CD14-positive monocyte (primary cell): Measurements from ENCODE around the gene CTAG1A. TPM values are rescaled to one million over a fixed set of nuclear protein-coding genes. Genes with fewer than 3 reads are reported as not detected.
A peak's percentile ranks its signal among the peaks of the same experiment; 100 is the strongest.

Experiments
- DNase-seq, 3 donors: peaks; one replicate each; pipeline ENCODE4 v3.0.0-alpha.2; 2011 to 2022
- H2AFZ ChIP-seq: 2 replicates; pipeline ENCODE4 v1.6.0; 2012; ENCODE audit warnings: mild to moderate bottlenecking, low read depth, low read length, inconsistent platforms; ENCODE audit not compliant: insufficient read depth, poor library complexity, severe bottlenecking
- H3K27ac ChIP-seq, 2 donors: 1 replicate in 1 of 2; 2 replicates in 1 of 2; pipeline ENCODE4 v1.5.1; 2012 to 2013; ENCODE audit warnings: low read length in 2 of 2, control low read depth in 1 of 2, inconsistent platforms in 1 of 2, low read depth in 1 of 2, mild to moderate bottlenecking in 1 of 2
- H3K27me3 ChIP-seq, 2 donors: one replicate each; pipeline versions ENCODE4 v1.6.0 to v1.6.1; 2011 to 2013; ENCODE audit warnings: low read length in 2 of 2; ENCODE audit not compliant: control insufficient read depth in 2 of 2, insufficient read depth in 2 of 2
- H3K36me3 ChIP-seq, 2 donors: replicated peaks in 1 of 2; 1 replicate in 1 of 2; 2 replicates in 1 of 2; pipeline versions ENCODE4 v1.5.1 to v1.6.1; 2012 to 2013; ENCODE audit warnings: low read length in 2 of 2, control low read depth in 1 of 2, inconsistent platforms in 1 of 2, mild to moderate bottlenecking in 1 of 2; ENCODE audit not compliant: insufficient read depth in 2 of 2, control insufficient read depth in 1 of 2
- H3K4me1 ChIP-seq, 2 donors: 1 replicate in 1 of 2; 2 replicates in 1 of 2; pipeline versions ENCODE4 v1.5.1 to v1.6.1; 2012 to 2013; ENCODE audit warnings: low read length in 2 of 2, control low read depth in 1 of 2, inconsistent platforms in 1 of 2, mild to moderate bottlenecking in 1 of 2, moderate library complexity in 1 of 2; ENCODE audit not compliant: insufficient read depth in 2 of 2, control insufficient read depth in 1 of 2
- H3K4me2 ChIP-seq: replicated peaks from 2 replicates; pipeline ENCODE3; 2012; ENCODE audit warnings: low read length, moderate library complexity, mild to moderate bottlenecking; ENCODE audit not compliant: poor library complexity, severe bottlenecking; ENCODE audit errors: extremely low read depth
- H3K4me3 ChIP-seq, 3 experiments: fragments of 200-600 bp in 1 of 3; sonication (generic) in 1 of 3; replicated peaks in 1 of 3; 1 replicate in 2 of 3; 2 replicates in 1 of 3; pipeline ENCODE4 v1.5.1; 2011 to 2013; ENCODE audit warnings: low read length in 3 of 3, mild to moderate bottlenecking in 3 of 3, control low read depth in 2 of 3, low read depth in 2 of 3, inconsistent platforms in 1 of 3, moderate library complexity in 1 of 3
- H3K79me2 ChIP-seq: 2 replicates; pipeline ENCODE4 v1.6.0; 2012; ENCODE audit warnings: mild to moderate bottlenecking, control low read depth, inconsistent platforms, low read length, moderate library complexity; ENCODE audit not compliant: insufficient read depth
- H3K9ac ChIP-seq: 2 replicates; pipeline ENCODE4 v1.6.0; 2017; ENCODE audit warnings: low read length, mild to moderate bottlenecking; ENCODE audit not compliant: insufficient read depth, poor library complexity, severe bottlenecking
- H3K9me3 ChIP-seq, 2 donors: replicated peaks in 1 of 2; 1 replicate in 1 of 2; 2 replicates in 1 of 2; pipeline versions ENCODE4 v1.5.1 to v1.6.1; 2012 to 2013; ENCODE audit warnings: low read length in 2 of 2, control low read depth in 1 of 2; ENCODE audit not compliant: control insufficient read depth in 1 of 2, insufficient read depth in 1 of 2
- H4K20me1 ChIP-seq: 2 replicates; pipeline ENCODE4 v1.6.0; 2012; ENCODE audit warnings: mild to moderate bottlenecking, low read length, control low read depth, moderate library complexity; ENCODE audit not compliant: insufficient read depth
- H3K27ac Mint-ChIP-seq, 7 donors: one replicate each; pipeline ENCODE4 v1.8.0; 2020; ENCODE audit warnings: mild to moderate bottlenecking in 7 of 7, mixed read lengths in 7 of 7, moderate library complexity in 6 of 7, inconsistent platforms in 2 of 7
- H3K27me3 Mint-ChIP-seq, 3 donors: one replicate each; pipeline ENCODE4 v1.8.0; 2021 to 2022; ENCODE audit warnings: low read depth in 3 of 3, mild to moderate bottlenecking in 3 of 3, mixed read lengths in 3 of 3, moderate library complexity in 3 of 3, inconsistent platforms in 1 of 3
- H3K36me3 Mint-ChIP-seq, 2 donors: one replicate each; pipeline ENCODE4 v1.8.0; 2020; ENCODE audit warnings: mixed read lengths in 2 of 2, inconsistent platforms in 1 of 2, mild to moderate bottlenecking in 1 of 2
- H3K4me1 Mint-ChIP-seq: one replicate; pipeline ENCODE4 v1.8.0; 2020; ENCODE audit warnings: mild to moderate bottlenecking, mixed read lengths
- H3K4me3 Mint-ChIP-seq, 2 donors: one replicate each; pipeline ENCODE4 v1.8.0; 2020; ENCODE audit warnings: mild to moderate bottlenecking in 2 of 2, mixed read lengths in 2 of 2, moderate library complexity in 1 of 2
- H3K9me3 Mint-ChIP-seq, 7 donors: one replicate each; pipeline ENCODE4 v1.8.0; 2020 to 2022; ENCODE audit warnings: mixed read lengths in 7 of 7, mild to moderate bottlenecking in 6 of 7, moderate library complexity in 6 of 7, inconsistent platforms in 2 of 7
- CTCF ChIP-seq: fragments of 200-600 bp; IDR thresholded peaks from one replicate; pipeline ENCODE4 v1.8.0; 2022; ENCODE audit warnings: antibody characterized with exemption, mild to moderate bottlenecking
- whole genome bisulfite sequencing: methylation state at CpG from one replicate; pipeline ENCODE4 v1.1.5; 2013; ENCODE audit warnings: missing lambda C conversion rate; ENCODE audit not compliant: insufficient coverage; 5-methylcytosine and 5-hydroxymethylcytosine counted together
- intact Hi-C, 2 donors: fragments of 100-400 bp; cut with micrococcal nuclease; formaldehyde crosslinking; loops; one replicate each; pipeline versions ENCODE4 v1.15.0 to v1.15.1; 2023
- polyA plus RNA-seq, 3 donors: library from polyadenylated mRNA; depleted of rRNA in 1 of 3; unstranded in 2 of 3; stranded (reverse) in 1 of 3; fragments of 300-500 nt in 2 of 3; fragments of >200 nt in 1 of 3; fragmentation: Illumina TruSeq in 2 of 3; gene quantifications; 1 replicate in 2 of 3; 2 replicates in 1 of 3; pipeline ENCODE4 v1.2.3, GENCODE V29; 2012 to 2021

CTAG1A gene
- polyA plus RNA-seq, 3 donors, result not detected

GRCh38 chrX:154547245-154548027, 37.5 kb upstream of the CTAG1A start, which contains the start of gene IKBKG:
Gene IKBKG, plus strand, starts transcription at chrX:154547620. Its CDS starts 4,383 bp downstream, at chrX:154552003.
- H3K79me2 ChIP-seq, result peaks cover 63% of the 10 kb centered on the region

GRCh38 chrX:154548028-154548316, 37.0 kb upstream of the CTAG1A start:
- peaks cover 0 to 7% of the 10 kb centered on the region in 2 donors for H3K9me3 ChIP-seq
- Mint-ChIP-seq H3K4me1 (peaks cover 64% of the 10 kb centered on the region), H3K9me3 (peaks cover 0 to 23% (median 18%) of the 10 kb centered on the region in 7 donors), H3K27ac (peak overlapping the region; percentile 96 to 99 (median 98)), H3K27me3 (peaks cover 0 to 10% (median 0%) of the 10 kb centered on the region in 3 donors), H3K4me3 (peak overlapping the region; percentile 86 to 94), H3K36me3 (peaks cover 16 to 19% of the 10 kb centered on the region in 2 donors)
- TF ChIP-seq CTCF, result no peak
- H3K27me3 ChIP-seq, result no peaks in the 10 kb centered on the region
- peaks cover 39% of the 10 kb centered on the region for H4K20me1 ChIP-seq
- peak overlapping the region; percentile 74 for H3K4me2 ChIP-seq
- peak overlapping the region; percentile 79 for H3K9ac ChIP-seq
- peak overlapping the region; percentile 88 to 96 for H3K27ac ChIP-seq
- peak overlapping the region; percentile 74 to 86 (median 77) for H3K4me3 ChIP-seq
- peaks cover 60 to 66% of the 10 kb centered on the region in 2 donors for H3K4me1 ChIP-seq
- H3K79me2 ChIP-seq, result peaks cover 64% of the 10 kb centered on the region
- WGBS, result 0% methylated on average over 3 of the region's 9 CpGs
- H2AFZ ChIP-seq, result peak overlapping the region; percentile 79
- DNase-seq, result no peak
- intact Hi-C loops, result no loop called here
- H3K36me3 ChIP-seq, result peaks cover 0 to 2% of the 10 kb centered on the region in 2 donors

More at GRCh38 chrX:154547245-154548027, 37.5 kb upstream of the CTAG1A start, which contains the start of gene IKBKG:
- intact Hi-C loops, result no loop called here
- peak within 1 kb of the TSS; percentile 86 to 94 for H3K4me3 Mint-ChIP-seq
- H2AFZ ChIP-seq, result peak within 1 kb of the TSS; percentile 79
- H3K9me3 ChIP-seq, result peaks cover 0 to 7% of the 10 kb centered on the region in 2 donors
- peak within 1 kb of the TSS; percentile 96 to 99 (median 98) for H3K27ac Mint-ChIP-seq
- peak within 1 kb of the TSS; percentile 74 for H3K4me2 ChIP-seq
- peaks cover 0 to 10% (median 0%) of the 10 kb centered on the region in 3 donors for H3K27me3 Mint-ChIP-seq
- H3K4me1 ChIP-seq, result peaks cover 65 to 66% of the 10 kb centered on the region in 2 donors
- H4K20me1 ChIP-seq, result peaks cover 36% of the 10 kb centered on the region
- H3K27me3 ChIP-seq, result no peaks in the 10 kb centered on the region
- WGBS, result under 1% methylated on average over 41 of the region's 69 CpGs
- peaks cover 0 to 26% (median 18%) of the 10 kb centered on the region in 7 donors for H3K9me3 Mint-ChIP-seq
- H3K4me1 Mint-ChIP-seq, result peaks cover 67% of the 10 kb centered on the region
- H3K36me3 Mint-ChIP-seq, result peaks cover 14 to 18% of the 10 kb centered on the region in 2 donors
- H3K27ac ChIP-seq, result peak within 1 kb of the TSS; percentile 88 to 96
- peak within 1 kb of the TSS; percentile 74 to 86 (median 77) for H3K4me3 ChIP-seq
- peak; percentile 78 to 88 (median 88) for DNase-seq
- H3K9ac ChIP-seq, result peak within 1 kb of the TSS; percentile 79
- no peaks in the 10 kb centered on the region for H3K36me3 ChIP-seq
- no peak for TF ChIP-seq CTCF
